ENCODE measurements around the gene ECI2. TPM values are rescaled to one million over a fixed set of nuclear protein-coding genes. Genes with fewer than 3 reads are reported as not detected.

Gene ECI2
- total and polyA plus RNA-seq, 2 of the 13 experiments (the other 11 are each of a cell fraction or from before 2014, with no cell fraction given), result 78.5 to 228 TPM

DNA sequence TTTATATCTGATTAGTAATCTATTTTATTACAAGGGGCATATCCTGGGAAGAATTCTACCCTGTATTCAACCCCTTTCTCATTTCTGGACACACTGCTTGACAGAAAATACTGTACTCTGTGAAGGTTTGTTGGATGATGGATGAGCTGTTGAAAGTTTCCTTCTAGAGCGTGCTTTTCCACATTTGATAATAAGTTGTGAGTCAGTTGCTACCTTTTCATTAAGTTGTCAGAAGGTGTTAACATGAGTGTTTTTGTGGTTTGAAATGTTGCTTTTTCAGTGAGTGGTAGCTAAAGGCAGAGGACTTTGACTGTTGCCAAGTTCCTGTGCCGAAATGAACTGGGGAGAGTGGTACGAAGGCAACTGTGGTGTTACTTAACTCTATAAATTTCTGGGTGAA lies 3.9 kb upstream of the ECI2 start:
- Histone ChIP-seq H3K79me2 (ENCODE audit: insufficient read depth, low read length) (peaks cover 11% of the 10 kb centered on the region), H3K4me3 (replicated peaks in 1 of 3; ENCODE audit: insufficient read depth in 1 of 3, low read depth in 2 of 3, low read length in 3 of 3) (no peak overlapping the region), H3K9me3 (ENCODE audit: low read length) (no peaks in the 10 kb centered on the region), H3K27ac (ENCODE audit: extremely low read length, insufficient read depth, low read length) (no peak overlapping the region), H3K4me1 (ENCODE audit: insufficient read depth, low read length) (peaks cover 10% of the 10 kb centered on the region), H3K4me2 (ENCODE audit: low read depth, low read length) (no peak overlapping the region), H2AFZ (ENCODE audit: low read length) (no peak overlapping the region), H3K36me3 (replicated peaks in 1 of 2; ENCODE audit: control insufficient read depth in 1 of 2, insufficient read depth in 2 of 2, low read length in 2 of 2) (no peaks in the 10 kb centered on the region), H4K20me1 (ENCODE audit: insufficient read depth, low read length) (no peaks in the 10 kb centered on the region), H3K27me3 (ENCODE audit: control insufficient read depth in 1 of 2, insufficient read depth in 2 of 2, low read length in 2 of 2) (no peaks in the 10 kb centered on the region; a peak in 1 of 5 replicates), H3K9ac (ENCODE audit: insufficient read depth, low read depth, low read length) (no peak overlapping the region)
- POLR2A ChIA-PET, result no interaction called here
- in situ Hi-C loops (cut with HindIII; ENCODE audit: extremely low pct_ligation_motif_present, low pct_unique_long_range_greater_than_20kb) (no loop called here), intact Hi-C loops (cut with micrococcal nuclease; ENCODE audit: unreplicated experiment) (no loop called here)
- ATAC-seq, result no peak
- DNase-seq (ENCODE audit: low spot score), result no peak
- FAIRE-seq, result no peak
- no TSS peak for BruUV-seq (replicated peaks)
- CTCF ChIA-PET (ENCODE audit: low intra/inter-chr PET ratio, low total read pairs), result no interaction called here
- WGBS (ENCODE audit: low lambda C conversion rate), result 73% methylated on average over 3 of the region's 3 CpGs
- TF ChIP-seq TRIM24 (CRISPR knock-in tag; IDR thresholded peaks at IDR 0.05) (no peak), ZFP36 (IDR thresholded peaks at IDR 0.05; ENCODE audit: borderline replicate concordance, low read depth, low read length, partially characterized antibody) (no peak), ZNF432 (CRISPR knock-in tag; IDR thresholded peaks at IDR 0.05; ENCODE audit: borderline replicate concordance) (no peak), MYNN (CRISPR knock-in tag; IDR thresholded peaks at IDR 0.05; ENCODE audit: low read depth) (no peak), TBX2 (CRISPR knock-in tag; IDR thresholded peaks at IDR 0.05; ENCODE audit: borderline replicate concordance) (no peak), ZNF672 (CRISPR knock-in tag; IDR thresholded peaks at IDR 0.05) (no peak), SIX1 (CRISPR knock-in tag; IDR thresholded peaks at IDR 0.05; ENCODE audit: borderline replicate concordance) (no peak), DR1 (CRISPR knock-in tag; IDR thresholded peaks at IDR 0.05) (no peak), ZNF224 (CRISPR knock-in tag; IDR thresholded peaks at IDR 0.05) (no peak), CHD2 (IDR thresholded peaks at IDR 0.05; ENCODE audit: low read depth, low read length) (no peak), ZKSCAN1 (IDR thresholded peaks at IDR 0.05; ENCODE audit: low read length) (no peak), ZFP41 (CRISPR knock-in tag; IDR thresholded peaks at IDR 0.05; ENCODE audit: borderline replicate concordance) (no peak), SP5 (CRISPR knock-in tag; IDR thresholded peaks at IDR 0.05; ENCODE audit: borderline replicate concordance, low read depth) (no peak), NFRKB (IDR thresholded peaks at IDR 0.05) (no peak), PLRG1 (conservative IDR thresholded peaks at IDR 0.05) (no peak)
- TF ChIP-seq, protein P1, sequence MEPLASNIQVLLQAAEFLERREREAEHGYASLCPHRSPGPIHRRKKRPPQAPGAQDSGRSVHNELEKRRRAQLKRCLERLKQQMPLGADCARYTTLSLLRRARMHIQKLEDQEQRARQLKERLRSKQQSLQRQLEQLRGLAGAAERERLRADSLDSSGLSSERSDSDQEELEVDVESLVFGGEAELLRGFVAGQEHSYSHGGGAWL (CRISPR knock-in tag; IDR thresholded peaks at IDR 0.05), result no peak
- TF ChIP-seq, protein P2, sequence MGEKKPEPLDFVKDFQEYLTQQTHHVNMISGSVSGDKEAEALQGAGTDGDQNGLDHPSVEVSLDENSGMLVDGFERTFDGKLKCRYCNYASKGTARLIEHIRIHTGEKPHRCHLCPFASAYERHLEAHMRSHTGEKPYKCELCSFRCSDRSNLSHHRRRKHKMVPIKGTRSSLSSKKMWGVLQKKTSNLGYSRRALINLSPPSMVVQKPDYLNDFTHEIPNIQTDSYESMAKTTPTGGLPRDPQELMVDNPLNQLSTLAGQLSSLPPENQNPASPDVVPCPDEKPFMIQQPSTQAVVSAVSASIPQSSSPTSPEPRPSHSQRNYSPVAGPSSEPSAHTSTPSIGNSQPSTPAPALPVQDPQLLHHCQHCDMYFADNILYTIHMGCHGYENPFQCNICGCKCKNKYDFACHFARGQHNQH (CRISPR knock-in tag; IDR thresholded peaks at IDR 0.05), result no peak
- TF ChIP-seq, protein P3, sequence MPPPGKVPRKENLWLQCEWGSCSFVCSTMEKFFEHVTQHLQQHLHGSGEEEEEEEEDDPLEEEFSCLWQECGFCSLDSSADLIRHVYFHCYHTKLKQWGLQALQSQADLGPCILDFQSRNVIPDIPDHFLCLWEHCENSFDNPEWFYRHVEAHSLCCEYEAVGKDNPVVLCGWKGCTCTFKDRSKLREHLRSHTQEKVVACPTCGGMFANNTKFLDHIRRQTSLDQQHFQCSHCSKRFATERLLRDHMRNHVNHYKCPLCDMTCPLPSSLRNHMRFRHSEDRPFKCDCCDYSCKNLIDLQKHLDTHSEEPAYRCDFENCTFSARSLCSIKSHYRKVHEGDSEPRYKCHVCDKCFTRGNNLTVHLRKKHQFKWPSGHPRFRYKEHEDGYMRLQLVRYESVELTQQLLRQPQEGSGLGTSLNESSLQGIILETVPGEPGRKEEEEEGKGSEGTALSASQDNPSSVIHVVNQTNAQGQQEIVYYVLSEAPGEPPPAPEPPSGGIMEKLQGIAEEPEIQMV (CRISPR knock-in tag; IDR thresholded peaks at IDR 0.05; ENCODE audit: low read depth), result no peak
- TF ChIP-seq, protein P4, sequence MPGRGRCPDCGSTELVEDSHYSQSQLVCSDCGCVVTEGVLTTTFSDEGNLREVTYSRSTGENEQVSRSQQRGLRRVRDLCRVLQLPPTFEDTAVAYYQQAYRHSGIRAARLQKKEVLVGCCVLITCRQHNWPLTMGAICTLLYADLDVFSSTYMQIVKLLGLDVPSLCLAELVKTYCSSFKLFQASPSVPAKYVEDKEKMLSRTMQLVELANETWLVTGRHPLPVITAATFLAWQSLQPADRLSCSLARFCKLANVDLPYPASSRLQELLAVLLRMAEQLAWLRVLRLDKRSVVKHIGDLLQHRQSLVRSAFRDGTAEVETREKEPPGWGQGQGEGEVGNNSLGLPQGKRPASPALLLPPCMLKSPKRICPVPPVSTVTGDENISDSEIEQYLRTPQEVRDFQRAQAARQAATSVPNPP (CRISPR knock-in tag; IDR thresholded peaks at IDR 0.05), result no peak

All from HepG2 (cell line).